HG02973 (cell line): ENCODE results near the gene NDE1.

Experiments
- ATAC-seq: cut with Tn5 transposase; IDR thresholded peaks from one replicate; pipeline ENCODE4 v1.9.1; 2021; ENCODE audit warnings: moderate library complexity; ENCODE audit not compliant: unreplicated experiment

The NDE1 gene

GRCh38 chr16:15732416-15732815 is 82.4 kb downstream of the NDE1 start:
- no peak for ATAC-seq

GRCh38 chr16:15735610-15736009 is 85.6 kb downstream of the NDE1 start:
- ATAC-seq: no peak

- ATAC-seq: no peak
Observed at GRCh38 chr16:15736529-15736928, 86.5 kb downstream of the NDE1 start.

- no peak for ATAC-seq
Observed at GRCh38 chr16:15737140-15737644, 87.1 kb downstream of the NDE1 start.

GRCh38 chr16:15739464-15739863 is 89.4 kb downstream of the NDE1 start:
- no peak for ATAC-seq

- ATAC-seq: no peak
Observed at GRCh38 chr16:15739950-15740349, 89.9 kb downstream of the NDE1 start.

GRCh38 chr16:15741207-15741871 is 91.3 kb downstream of the NDE1 start:
- ATAC-seq: no peak

GRCh38 chr16:15742716-15743115 is 92.7 kb downstream of the NDE1 start:
- ATAC-seq: no peak

- ATAC-seq: no peak
Observed at GRCh38 chr16:15743657-15744056, 93.6 kb downstream of the NDE1 start.

GRCh38 chr16:15746332-15746731 is 96.3 kb downstream of the NDE1 start:
- no peak for ATAC-seq

GRCh38 chr16:15747937-15748336 is 97.9 kb downstream of the NDE1 start:
- no peak for ATAC-seq

- ATAC-seq: no peak
Observed at GRCh38 chr16:15748654-15749053, 98.6 kb downstream of the NDE1 start.

GRCh38 chr16:15749371-15749770 is 99.3 kb downstream of the NDE1 start:
- ATAC-seq: no peak

- ATAC-seq: no peak
Observed at GRCh38 chr16:15749985-15750384, 99.9 kb downstream of the NDE1 start.

GRCh38 chr16:15751940-15752339 is 101.9 kb downstream of the NDE1 start:
- no peak for ATAC-seq

GRCh38 chr16:15752717-15753488 is 102.9 kb downstream of the NDE1 start:
- ATAC-seq: no peak

GRCh38 chr16:15754821-15755534 is 104.9 kb downstream of the NDE1 start:
- no peak for ATAC-seq

GRCh38 chr16:15757077-15757386 is 107.0 kb downstream of the NDE1 start:
- ATAC-seq: no peak

GRCh38 chr16:15757630-15758251 is 107.7 kb downstream of the NDE1 start:
- ATAC-seq: no peak

GRCh38 chr16:15759070-15759469 is 109.0 kb downstream of the NDE1 start:
- no peak for ATAC-seq

GRCh38 chr16:15760129-15760528 is 110.1 kb downstream of the NDE1 start:
- no peak for ATAC-seq
